A172 (cell line): ENCODE measurements around the gene AMIGO1. TPM values are rescaled to one million over a fixed set of nuclear protein-coding genes. Genes with fewer than 3 reads are reported as not detected.

Source experiments
- DNase-seq: peaks from one replicate; pipeline ENCODE4 v3.0.0-alpha.2; 2015; ENCODE audit warnings: low spot score
- total RNA-seq: library from RNA; depleted of rRNA; stranded (reverse); fragments of >200 nt; shearing (Covaris generic); gene quantifications from 2 replicates; pipeline ENCODE4 v1.2.3, GENCODE V29; 2014; rRNA removed

The AMIGO1 gene
- total RNA-seq, 1 experiment from 2014 or later = not detected

GRCh38 chr1:109454497-109455133 is 54.9 kb downstream of the AMIGO1 start:
- no peak for DNase-seq

Other genes with a start within 250 kb of the AMIGO1 start
- gene PSRC1, start 226.6 kb downstream of the AMIGO1 start, total RNA-seq = 32.7 and 42.3 TPM in 2 replicates
- gene MYBPHL, start 202.7 kb downstream of the AMIGO1 start, total RNA-seq = 1.8 TPM in 1 of 2 replicates, not detected in the other
- 15.9 and 22.7 TPM in 2 replicates for gene SORT1, start 111.8 kb downstream of the AMIGO1 start, total RNA-seq
- gene PSMA5, start 83.3 kb downstream of the AMIGO1 start, total RNA-seq = 142 and 190 TPM in 2 replicates
- gene SYPL2, start 43.2 kb downstream of the AMIGO1 start, total RNA-seq = 0.24 TPM in 1 of 2 replicates, not detected in the other
- 3.0 and 5.4 TPM in 2 replicates for gene ATXN7L2, start 25.8 kb downstream of the AMIGO1 start, total RNA-seq
- 5.4 and 5.7 TPM in 2 replicates for gene CYB561D1, start 15.6 kb downstream of the AMIGO1 start, total RNA-seq
- gene GPR61, start 30.1 kb upstream of the AMIGO1 start, total RNA-seq = not detected in 2 replicates
- 13.8 and 14.8 TPM in 2 replicates for gene GNAI3, start 38.9 kb upstream of the AMIGO1 start, total RNA-seq
- gene GNAT2, start 109.9 kb upstream of the AMIGO1 start, total RNA-seq = 0.41 TPM in 1 of 2 replicates, not detected in the other
- 47.5 and 75.8 TPM in 2 replicates for gene AMPD2, start 110.1 kb upstream of the AMIGO1 start, total RNA-seq
- gene GSTM4, start 146.4 kb upstream of the AMIGO1 start, total RNA-seq = 35.7 and 41.8 TPM in 2 replicates
- 8.9 and 16.9 TPM in 2 replicates for gene GSTM2, start 158.3 kb upstream of the AMIGO1 start, total RNA-seq
- gene GSTM1, start 178.1 kb upstream of the AMIGO1 start, total RNA-seq = not detected in 2 replicates
- gene GSTM5, start 202.5 kb upstream of the AMIGO1 start, total RNA-seq = 0.03 TPM in 1 of 2 replicates, not detected in the other
- gene GSTM3, start 231.3 kb upstream of the AMIGO1 start, total RNA-seq = 40.8 and 49.2 TPM in 2 replicates